Inferior parietal cortex (tissue), 1 donor: Measurements from ENCODE around the gene PBX4.
"Not testable (repeated sequence)": the region's sequence is repeated elsewhere in the genome, so short reads cannot be mapped to it uniquely, and the experiment has no call there.

Experiments used
- DNase-seq: peaks from one replicate; pipeline ENCODE4 v3.0.0-alpha.2; 2016; ENCODE audit errors: extremely low spot score

PBX4 gene

GRCh38 chr19:19627621-19628500 is 9.4 kb upstream of the PBX4 start, which contains the start of gene LPAR2:
TSS of gene LPAR2 (minus strand) at chr19:19628220. CDS start at chr19:19627275, 945 bp downstream.
- DNase-seq = no peak

- no peak for DNase-seq
Observed at GRCh38 chr19:19626516-19627472, 8.3 kb upstream of the PBX4 start.

DNA sequence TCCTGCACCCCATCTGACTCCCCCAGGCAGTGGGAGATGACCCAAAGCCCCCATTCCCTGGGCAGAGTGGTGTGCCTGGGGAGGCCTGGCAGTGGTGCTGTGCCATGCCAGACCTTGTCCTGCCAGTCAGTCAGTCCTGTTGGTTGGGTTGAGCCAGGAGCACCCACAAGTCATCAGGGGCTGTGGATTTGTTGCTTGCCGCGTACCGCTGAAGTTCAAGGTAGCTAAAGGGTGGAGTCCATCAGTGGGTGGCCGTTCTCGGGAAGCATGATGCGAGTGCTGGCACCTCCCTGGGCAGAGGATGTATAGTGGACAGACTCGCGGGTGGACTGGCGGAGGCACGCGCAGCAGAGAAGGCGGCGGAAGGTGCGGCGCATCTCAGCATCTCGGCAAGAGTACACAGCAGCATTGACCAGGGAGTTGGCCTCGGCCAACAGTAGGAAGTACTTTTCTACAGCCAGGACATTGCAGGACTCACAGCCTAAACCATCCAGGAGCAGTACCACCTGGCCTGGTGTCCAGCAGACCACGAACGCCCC is 5.6 kb upstream of the PBX4 start:
- no peak for DNase-seq

DNA sequence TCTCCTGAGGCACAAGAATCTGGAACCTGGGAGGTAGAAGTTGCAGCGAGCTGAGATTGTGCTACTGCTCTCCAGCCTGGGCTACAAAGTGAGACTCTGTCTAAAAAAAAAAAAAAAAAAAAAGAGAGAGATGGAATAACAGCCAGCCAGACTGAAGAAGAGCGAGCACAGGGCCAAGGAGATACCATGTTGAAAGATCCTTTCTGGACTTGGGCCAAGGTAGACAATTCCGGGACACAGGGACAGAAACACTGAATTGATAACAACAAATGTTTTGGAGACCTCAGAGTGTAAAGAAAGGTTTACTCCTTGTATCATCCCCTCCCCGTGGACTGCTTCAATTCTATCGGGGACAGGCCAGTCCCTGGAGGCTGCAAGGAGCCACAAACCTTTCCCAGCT is 4.9 kb upstream of the PBX4 start:
- no peak for DNase-seq

DNA sequence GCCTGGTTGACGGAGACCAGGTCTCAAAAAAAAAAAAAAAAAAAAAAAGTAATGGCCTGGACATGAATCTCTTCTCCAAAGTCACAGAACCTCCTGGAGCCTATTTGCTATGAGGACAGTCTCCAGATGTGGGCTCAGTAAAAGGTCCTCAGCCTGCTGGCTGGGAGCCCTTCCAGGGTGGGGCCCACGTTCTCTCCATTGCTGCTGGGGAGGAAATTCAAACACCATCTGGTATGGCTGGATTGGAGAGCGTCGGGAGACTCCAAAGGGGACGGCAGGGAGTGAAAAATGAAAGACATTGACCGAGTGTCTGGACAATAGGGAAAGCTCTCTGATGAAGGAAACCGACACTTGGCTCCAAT is 1.3 kb upstream of the PBX4 start:
- DNase-seq = no peak

DNA sequence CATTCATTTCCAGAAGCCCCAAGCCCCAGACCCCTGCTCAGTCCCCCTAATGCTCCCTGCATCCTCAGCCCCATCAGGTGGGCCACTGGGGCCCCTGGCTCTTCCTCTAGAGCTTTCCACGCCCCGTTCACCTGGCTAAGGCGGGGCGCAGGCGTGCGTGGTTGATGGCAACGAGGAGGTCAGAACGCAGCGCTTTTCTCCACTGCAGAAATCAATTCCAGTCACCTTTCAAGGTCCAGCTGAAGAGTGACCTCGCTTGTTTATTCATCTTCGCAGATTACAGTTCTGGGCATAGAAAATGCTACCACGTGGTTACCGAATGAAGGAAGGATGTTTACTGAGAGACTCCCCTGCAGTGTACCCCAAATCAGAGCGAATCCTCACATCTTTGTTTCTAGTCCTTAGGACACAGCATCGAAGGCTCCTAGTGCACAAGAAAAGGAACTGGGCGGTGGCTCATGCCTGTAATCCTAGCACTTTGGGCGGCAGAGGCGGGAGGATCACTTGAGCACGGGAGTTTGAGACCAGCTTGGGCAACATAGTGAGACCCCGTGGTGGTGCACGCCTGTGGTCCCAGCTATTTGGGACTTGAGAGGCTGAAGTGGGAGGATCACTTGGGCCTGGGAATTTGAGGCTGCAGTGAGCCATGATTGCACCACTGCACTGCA is 828 bp upstream of the PBX4 start:
- DNase-seq = no peak

GRCh38 chr19:19615086-19615485 is 3.4 kb downstream of the PBX4 start:
- DNase-seq = no peak

DNA sequence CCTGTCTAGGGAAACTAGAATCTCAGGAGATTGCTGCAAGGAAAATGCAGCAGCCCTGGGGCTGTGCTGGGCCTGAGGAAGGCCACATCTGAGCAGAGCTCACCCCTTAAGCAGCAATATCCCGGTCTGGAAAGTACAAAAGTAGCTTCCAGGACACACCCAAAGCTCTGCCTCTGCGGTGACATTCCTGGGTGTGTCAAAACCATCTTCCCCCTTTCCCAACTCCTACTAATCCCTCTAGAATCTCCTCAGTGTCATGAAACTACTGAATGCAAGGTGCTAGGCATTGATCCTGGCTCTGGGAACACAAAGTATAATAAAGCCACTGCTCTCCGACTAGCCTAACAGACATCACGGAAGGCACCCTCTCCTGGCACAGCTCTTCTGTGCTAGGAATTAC is 5.0 kb downstream of the PBX4 start:
- DNase-seq = no peak

GRCh38 chr19:19610376-19611202 is 7.9 kb downstream of the PBX4 start:
- no peak for DNase-seq

- DNase-seq = not testable (repeated sequence)
Observed at GRCh38 chr19:19606686-19607085, 11.8 kb downstream of the PBX4 start.

- DNase-seq = no peak
Observed at GRCh38 chr19:19606021-19606420, 12.5 kb downstream of the PBX4 start.

DNA sequence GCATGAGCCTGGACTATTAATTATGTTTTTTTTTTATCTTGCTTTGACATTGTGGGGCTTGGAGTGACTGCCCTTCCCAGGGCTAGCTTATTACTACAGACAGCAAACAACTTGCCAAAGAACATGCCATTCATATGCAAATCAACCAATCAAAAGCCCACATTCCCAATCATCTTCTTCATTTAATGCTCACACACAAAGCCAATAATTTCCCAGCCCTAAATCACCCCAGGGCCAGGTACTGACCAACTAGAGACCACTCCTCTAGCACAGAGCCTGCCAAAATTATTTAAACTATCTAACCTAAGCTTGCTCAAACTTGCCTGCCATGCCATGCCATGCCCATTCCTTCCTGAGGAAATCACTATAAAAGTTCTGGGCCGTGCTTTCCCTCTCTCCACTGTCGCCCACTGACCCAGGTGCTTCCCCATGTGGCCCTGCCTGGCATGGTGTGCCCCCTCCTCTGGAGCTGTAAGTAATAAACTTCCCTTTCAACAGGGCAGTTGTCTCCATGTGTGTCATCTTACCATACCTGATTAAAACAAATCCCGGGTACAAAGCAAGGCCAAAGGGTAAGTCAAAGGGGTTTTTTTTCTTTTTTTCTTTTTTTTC is 15.7 kb downstream of the PBX4 start:
- DNase-seq = no peak

GRCh38 chr19:19602136-19602712 is 16.3 kb downstream of the PBX4 start:
- no peak for DNase-seq

DNA sequence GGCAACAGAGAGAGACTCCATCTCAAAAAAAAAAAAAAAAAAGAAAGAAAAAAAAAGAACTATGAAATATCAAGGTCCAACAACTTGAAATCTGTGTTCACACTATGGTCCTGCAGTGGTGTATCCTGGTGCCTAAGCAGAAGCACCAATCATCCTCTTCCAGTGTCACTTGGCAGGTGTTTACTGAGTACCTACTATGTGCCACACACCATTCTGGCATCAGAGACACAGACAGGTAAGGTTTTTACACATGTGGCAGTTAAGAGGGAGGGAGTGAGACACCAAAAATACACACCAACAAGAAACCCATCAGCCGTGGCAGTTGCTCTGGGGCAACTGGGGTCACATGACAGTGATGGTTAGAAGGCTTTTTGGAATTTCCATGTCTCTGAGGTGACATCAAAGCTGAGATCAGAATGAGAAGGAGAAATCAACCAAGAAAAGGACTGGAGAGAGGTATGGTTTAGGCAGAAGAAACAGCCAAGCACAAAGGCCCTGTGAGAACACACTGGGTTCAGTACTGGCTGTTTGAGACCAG is 17.6 kb downstream of the PBX4 start:
- no peak for DNase-seq

DNA sequence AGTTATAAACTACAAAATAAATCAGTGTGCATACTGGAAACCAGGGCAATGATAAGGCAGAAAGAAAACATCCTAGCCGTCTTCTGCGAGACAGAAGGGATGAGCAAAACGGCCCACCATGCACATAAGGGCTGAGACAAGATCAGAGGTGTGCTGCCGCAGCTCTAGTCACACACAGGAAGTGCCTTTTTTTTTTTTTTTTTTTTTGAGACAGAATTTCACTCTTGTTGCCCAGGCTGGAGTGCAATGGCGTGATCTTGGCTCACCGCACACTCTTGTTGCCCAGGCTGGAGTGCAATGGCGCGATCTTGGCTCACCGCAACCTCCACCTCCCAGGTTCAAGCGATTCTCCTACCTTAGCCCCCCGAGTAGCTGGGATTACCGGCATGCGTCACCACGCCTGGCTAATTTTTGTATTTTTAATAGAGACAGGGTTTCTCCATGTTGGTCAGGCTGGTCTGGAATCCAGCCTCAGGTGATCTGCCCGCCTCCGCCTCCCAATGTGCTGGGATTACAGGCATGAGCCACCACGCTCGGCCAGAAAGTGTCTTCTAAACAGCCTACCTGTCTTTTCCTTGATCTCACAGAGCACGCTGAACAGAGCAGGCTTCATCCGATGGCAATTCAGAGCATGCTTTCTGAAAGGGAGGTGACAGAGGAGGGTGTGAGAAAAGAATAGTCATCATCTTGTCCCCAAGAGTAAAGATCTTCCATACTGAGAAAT is 19.6 kb downstream of the PBX4 start:
- not testable (repeated sequence) for DNase-seq

DNA sequence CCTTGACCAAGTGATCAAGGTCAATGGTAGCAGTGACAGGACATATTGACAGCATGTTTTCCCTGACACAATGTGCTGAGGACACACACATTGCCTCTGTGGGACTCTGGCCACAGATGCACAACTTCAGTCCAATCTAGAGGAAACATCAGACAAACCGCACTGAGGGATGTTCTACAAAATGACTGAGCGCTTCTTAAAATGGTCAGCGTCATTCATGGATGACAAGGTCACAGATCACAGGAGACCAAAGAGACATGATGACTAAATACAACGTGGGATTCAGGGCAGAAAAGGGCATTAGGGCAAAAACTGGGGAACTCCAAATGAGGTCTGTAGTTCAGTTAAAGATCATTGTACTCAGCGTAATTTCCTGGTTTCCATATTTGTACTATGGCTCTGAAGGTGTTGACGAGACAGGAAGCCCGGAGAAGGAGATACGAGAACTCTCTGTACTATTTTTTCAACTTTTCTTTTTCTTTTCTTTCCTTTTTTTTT is 20.6 kb downstream of the PBX4 start:
- DNase-seq = no peak

- DNase-seq = no peak
Observed at GRCh38 chr19:19595171-19595701, 23.3 kb downstream of the PBX4 start.

GRCh38 chr19:19594381-19594780 is 24.1 kb downstream of the PBX4 start:
- no peak for DNase-seq

DNA sequence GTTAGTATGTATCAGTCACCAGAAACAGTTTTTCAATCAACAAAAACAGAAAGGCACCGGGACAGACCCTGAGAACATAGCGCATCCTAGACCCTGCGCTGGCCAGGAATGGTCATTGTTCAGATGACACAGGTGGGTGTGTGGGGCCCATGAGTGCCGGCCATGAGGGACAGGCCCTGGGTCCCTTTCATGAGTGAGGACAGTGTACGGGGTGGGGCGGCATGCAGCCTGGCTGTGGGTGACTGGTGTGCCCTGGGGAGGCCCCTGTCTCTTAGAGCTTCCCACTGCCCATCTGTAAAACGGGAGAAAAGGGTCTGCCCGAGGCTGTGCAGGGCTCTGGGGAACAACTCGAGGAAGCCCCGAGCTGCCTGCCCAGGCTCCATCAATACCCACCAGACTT is 25.8 kb downstream of the PBX4 start:
- DNase-seq = no peak
